Measurements from ENCODE around the gene PTCHD4.

The PTCHD4 gene

DNA sequence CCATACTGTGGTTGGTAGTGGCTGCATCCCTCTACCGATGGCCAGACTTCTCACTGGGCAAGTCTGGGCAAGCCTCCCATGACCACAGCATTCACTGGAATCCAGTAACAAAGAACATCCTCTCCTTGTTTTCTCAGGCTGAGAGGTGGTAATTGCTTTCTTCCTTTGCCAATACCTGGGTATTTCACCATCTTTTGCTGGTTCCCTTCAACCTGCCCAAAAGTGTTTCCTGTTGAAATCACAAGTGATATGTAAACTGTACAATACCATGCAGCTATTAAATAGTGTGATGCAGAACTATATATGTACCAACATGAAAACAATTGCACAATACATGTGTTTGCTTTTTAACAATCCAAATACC lies at the start of gene PTCHD4:
Gene PTCHD4 (minus strand): TSS at position 55 of the 364 bp plus-strand sequence. CDS start 42,240 bp downstream, outside the sequence.
- no peak for DNase-seq
- Histone ChIP-seq H3K4me3 (peak within 1 kb of the TSS; percentile 3 to 20), H3K9me3 (no peaks in the 10 kb centered on the region), H3K27ac (no peak within 1 kb of the TSS), H3K36me3 (no peaks in the 10 kb centered on the region), H3K27me3 (no peaks in the 10 kb centered on the region), H3K4me1 (no peaks in the 10 kb centered on the region)
- no peak for TF ChIP-seq CTCF (IDR thresholded peaks at IDR 0.05)
- intact Hi-C loops (cut with DNase I; ENCODE audit: low total_unique reads), result no loop called here

GRCh38 chr6:48151142-48151541 lies 40.1 kb upstream of the PTCHD4 start:
- DNase-seq, result no peak
- no peaks in the 10 kb centered on the region for H3K4me1 ChIP-seq
- H3K27me3 ChIP-seq, result no peaks in the 10 kb centered on the region
- H3K36me3 ChIP-seq, result no peaks in the 10 kb centered on the region
- H3K4me3 ChIP-seq, result no peak overlapping the region
- TF ChIP-seq CTCF (IDR thresholded peaks at IDR 0.05), result no peak
- H3K9me3 ChIP-seq, result peaks cover 0 to 10% (median 0%) of the 10 kb centered on the region in 3 donors
- intact Hi-C loops (cut with DNase I; ENCODE audit: low total_unique reads), result no loop called here
- H3K27ac ChIP-seq, result no peak overlapping the region

DNA sequence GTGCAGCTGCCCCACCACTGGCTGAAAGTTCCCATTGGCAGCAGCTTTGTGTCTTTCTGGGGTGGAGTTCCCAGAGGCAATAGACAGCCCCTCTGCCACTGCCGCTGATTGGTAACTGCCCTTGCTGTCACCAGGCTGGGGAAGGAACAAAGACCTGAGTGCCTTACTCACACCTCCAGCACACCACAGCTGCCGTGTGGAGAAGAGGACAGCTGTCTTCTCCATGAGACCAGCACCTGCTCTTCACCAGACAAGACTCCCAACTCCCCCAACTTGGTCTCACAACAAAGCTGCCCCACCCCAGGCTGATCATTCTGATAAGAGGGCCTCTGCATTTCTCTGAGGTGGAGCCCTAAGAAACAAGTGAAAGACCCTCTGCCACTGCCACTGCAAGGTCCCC lies 39.7 kb upstream of the PTCHD4 start:
- Histone ChIP-seq H3K27ac (no peak overlapping the region), H3K4me3 (no peak overlapping the region), H3K4me1 (no peaks in the 10 kb centered on the region), H3K36me3 (no peaks in the 10 kb centered on the region), H3K27me3 (no peaks in the 10 kb centered on the region), H3K9me3 (peaks cover 0 to 10% (median 0%) of the 10 kb centered on the region in 3 donors)
- DNase-seq, result no peak
- TF ChIP-seq CTCF (IDR thresholded peaks at IDR 0.05), result no peak
- intact Hi-C loops (cut with DNase I; ENCODE audit: low total_unique reads), result no loop called here

GRCh38 chr6:48147051-48147450 lies 36.1 kb upstream of the PTCHD4 start:
- H3K36me3 ChIP-seq, result no peaks in the 10 kb centered on the region
- H3K27ac ChIP-seq, result no peak overlapping the region
- no peak for TF ChIP-seq CTCF (IDR thresholded peaks at IDR 0.05)
- H3K4me1 ChIP-seq, result no peaks in the 10 kb centered on the region
- no peak overlapping the region for H3K4me3 ChIP-seq
- intact Hi-C loops (cut with DNase I; ENCODE audit: low total_unique reads), result no loop called here
- DNase-seq, result no peak
- H3K9me3 ChIP-seq, result peaks cover 0 to 5% (median 0%) of the 10 kb centered on the region in 3 donors
- H3K27me3 ChIP-seq, result no peaks in the 10 kb centered on the region

DNA sequence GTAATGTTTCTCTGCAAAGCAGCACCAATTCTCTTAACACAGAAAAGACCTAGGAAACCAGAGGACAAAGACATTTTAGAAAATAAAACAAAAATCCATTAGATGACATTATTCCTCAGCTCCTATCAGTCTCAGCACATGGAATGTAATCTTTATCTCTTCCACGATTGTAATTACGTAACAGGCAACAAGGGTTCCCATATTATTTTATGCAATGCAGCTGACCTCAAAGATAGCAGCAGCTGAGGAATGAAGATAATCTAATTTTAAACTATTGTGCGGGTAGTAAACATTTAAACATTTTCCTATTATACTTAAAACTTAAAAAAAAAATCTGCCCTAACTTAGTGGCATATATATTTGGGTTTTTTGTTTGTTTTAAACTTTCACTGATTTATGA lies 33.0 kb upstream of the PTCHD4 start:
- no peak for DNase-seq
- H3K27ac ChIP-seq, result no peak overlapping the region
- no peaks in the 10 kb centered on the region for H3K4me1 ChIP-seq
- no peaks in the 10 kb centered on the region for H3K9me3 ChIP-seq
- intact Hi-C loops (cut with DNase I; ENCODE audit: low total_unique reads), result no loop called here
- TF ChIP-seq CTCF (IDR thresholded peaks at IDR 0.05), result no peak
- H3K27me3 ChIP-seq, result no peaks in the 10 kb centered on the region
- no peak overlapping the region for H3K4me3 ChIP-seq
- H3K36me3 ChIP-seq, result no peaks in the 10 kb centered on the region

DNA sequence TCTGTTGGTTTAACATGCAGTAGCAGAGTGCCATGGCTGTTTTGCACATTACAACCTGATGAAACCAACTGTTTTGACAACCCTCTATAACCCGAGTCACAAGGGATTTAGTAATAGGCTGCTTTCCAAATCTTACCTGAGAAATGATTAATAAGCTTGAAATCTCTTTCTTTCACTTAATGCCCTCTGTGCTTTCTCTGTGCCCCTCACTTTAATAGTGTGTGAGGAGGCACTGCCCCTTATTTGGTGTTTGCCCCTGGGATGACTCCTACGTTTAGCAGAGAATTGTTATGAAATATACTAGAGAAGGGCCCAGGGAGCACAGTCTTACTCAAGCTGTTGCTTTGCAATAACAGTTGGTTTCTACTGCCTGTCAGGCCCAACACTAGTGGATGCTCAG lies 31.0 kb upstream of the PTCHD4 start:
- TF ChIP-seq CTCF (IDR thresholded peaks at IDR 0.05), result no peak
- intact Hi-C loops (cut with DNase I; ENCODE audit: low total_unique reads), result no loop called here
- no peaks in the 10 kb centered on the region for H3K36me3 ChIP-seq
- DNase-seq, result no peak
- no peaks in the 10 kb centered on the region for H3K27me3 ChIP-seq
- H3K4me1 ChIP-seq, result no peaks in the 10 kb centered on the region
- H3K9me3 ChIP-seq, result no peaks in the 10 kb centered on the region
- no peak overlapping the region for H3K27ac ChIP-seq
- no peak overlapping the region for H3K4me3 ChIP-seq

Measured in tibial artery (tissue), 4 donors.